Progenitor cell of endocrine pancreas (in vitro differentiated cells): ENCODE data around the gene ZNF593. TPM values are rescaled to one million over a fixed set of nuclear protein-coding genes. Genes with fewer than 3 reads are reported as not detected.

Experiments used
- DNase-seq: peaks from one replicate; pipeline ENCODE4 v3.0.0; 2021; ENCODE audit warnings: low spot score; ENCODE audit not compliant: unreplicated experiment
- H3K27ac Mint-ChIP-seq: 2 replicates; pipeline ENCODE4 v1.8.0; 2021; ENCODE audit warnings: mild to moderate bottlenecking, moderate library complexity, mixed read lengths
- H3K27me3 Mint-ChIP-seq: 2 replicates; pipeline ENCODE4 v1.8.0; 2021; ENCODE audit warnings: mixed read lengths
- H3K36me3 Mint-ChIP-seq: 2 replicates; pipeline ENCODE4 v1.8.0; 2022; ENCODE audit warnings: mixed read lengths; ENCODE audit not compliant: insufficient read depth
- H3K4me1 Mint-ChIP-seq: 2 replicates; pipeline ENCODE4 v1.8.0; 2021; ENCODE audit warnings: low read depth, mixed read lengths
- H3K4me3 Mint-ChIP-seq: 2 replicates; pipeline ENCODE4 v1.8.0; 2021; ENCODE audit warnings: low read depth, mild to moderate bottlenecking, moderate library complexity, mixed read lengths
- H3K9me3 Mint-ChIP-seq: 2 replicates; pipeline ENCODE4 v1.8.0; 2021; ENCODE audit warnings: low read depth, mixed read lengths
- CTCF ChIP-seq: fragments of 200-600 bp; sonication (generic); IDR thresholded peaks from one replicate; pipeline ENCODE4 v1.5.0; 2021; ENCODE audit warnings: antibody characterized with exemption, mild to moderate bottlenecking; ENCODE audit not compliant: unreplicated experiment
- total RNA-seq: library from RNA; stranded (reverse); gene quantifications from 2 replicates; pipeline ENCODE4 v1.2.1, GENCODE V29; 2021

The ZNF593 gene
- total RNA-seq, 1 donor from 2014 or later: 32.1 TPM

GRCh38 chr1:26171084-26172072 lies 1.7 kb downstream of the ZNF593 start, which contains the start of gene ZNF593OS:
Gene ZNF593OS, minus strand, starts transcription at chr1:26171832. Its CDS starts 171 bp downstream, at chr1:26171661.
- Mint-ChIP-seq H3K9me3 (no peaks in the 10 kb centered on the region), H3K4me3 (peak within 1 kb of the TSS; percentile 87), H3K27ac (peak within 1 kb of the TSS; percentile 29), H3K4me1 (peaks cover 4% of the 10 kb centered on the region), H3K36me3 (no peaks in the 10 kb centered on the region), H3K27me3 (peaks cover 4% of the 10 kb centered on the region)
- DNase-seq: no peak
- no peak for TF ChIP-seq CTCF

DNA sequence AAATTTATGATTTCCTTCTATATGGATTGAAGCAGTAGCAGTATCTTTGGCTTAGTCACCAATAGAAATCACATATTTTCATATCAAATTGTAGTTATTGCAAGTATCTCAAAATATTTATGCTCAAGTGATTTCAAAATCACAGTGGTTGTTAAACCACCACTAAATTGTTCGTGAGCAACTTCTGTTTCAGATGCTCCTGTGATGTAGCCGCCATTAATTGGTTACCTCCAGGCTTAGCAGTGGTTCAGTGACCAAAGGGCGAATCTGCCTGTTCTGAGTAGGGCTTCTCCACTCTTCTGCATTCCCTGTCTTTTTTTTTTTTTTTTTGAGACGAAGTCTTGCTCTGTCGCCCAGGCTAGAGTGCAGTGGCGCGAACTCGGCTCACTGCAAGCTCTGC lies 5.6 kb downstream of the ZNF593 start:
- no peak overlapping the region for H3K4me3 Mint-ChIP-seq
- no peak overlapping the region for H3K27ac Mint-ChIP-seq
- no peak for DNase-seq
- no peaks in the 10 kb centered on the region for H3K36me3 Mint-ChIP-seq
- TF ChIP-seq CTCF: no peak
- peaks cover 10% of the 10 kb centered on the region for H3K4me1 Mint-ChIP-seq
- H3K9me3 Mint-ChIP-seq: no peaks in the 10 kb centered on the region
- H3K27me3 Mint-ChIP-seq: no peaks in the 10 kb centered on the region

DNA sequence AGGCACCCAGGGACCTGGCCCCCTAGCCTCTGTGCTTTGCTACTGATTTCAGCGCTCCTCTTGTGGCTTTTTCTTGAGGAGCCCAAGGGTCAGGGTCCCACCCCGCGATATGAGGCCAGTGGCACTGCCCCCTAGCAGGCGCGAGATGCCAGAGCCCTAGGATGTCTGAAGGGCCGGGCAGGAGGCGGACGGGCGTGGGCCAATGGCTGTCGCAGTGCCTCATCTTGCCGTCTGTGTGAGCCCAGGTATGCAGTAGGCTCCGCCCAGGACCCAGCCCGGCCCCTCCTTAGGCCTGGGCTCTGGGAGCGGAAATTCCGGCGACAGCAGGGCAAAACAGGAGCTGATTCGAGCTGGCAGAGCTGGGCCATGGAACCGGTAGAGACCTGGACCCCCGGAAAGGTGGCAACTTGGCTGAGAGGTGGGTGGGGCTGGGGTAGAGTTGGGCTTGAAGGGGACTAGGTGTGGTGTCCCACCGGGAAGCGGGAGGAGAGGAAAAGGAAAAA lies 7.5 kb downstream of the ZNF593 start, which contains the start of gene CNKSR1:
CNKSR1 (plus strand) TSS at position 310 of the 503 bp plus-strand sequence; CDS start at position 367, 57 bp downstream.
- DNase-seq: peak; percentile 72
- Mint-ChIP-seq H3K4me3 (peak within 1 kb of the TSS; percentile 79), H3K4me1 (peaks cover 8% of the 10 kb centered on the region), H3K36me3 (peaks cover 1% of the 10 kb centered on the region), H3K27me3 (no peaks in the 10 kb centered on the region), H3K9me3 (no peaks in the 10 kb centered on the region), H3K27ac (peak within 1 kb of the TSS; percentile 98)
- TF ChIP-seq CTCF: peak; percentile 51

- Mint-ChIP-seq H3K36me3 (peaks cover 3% of the 10 kb centered on the region), H3K4me1 (peaks cover 8% of the 10 kb centered on the region), H3K27me3 (no peaks in the 10 kb centered on the region), H3K4me3 (no peak overlapping the region), H3K9me3 (no peaks in the 10 kb centered on the region), H3K27ac (no peak overlapping the region)
- no peak for DNase-seq
- no peak for TF ChIP-seq CTCF
Measured at GRCh38 chr1:26180010-26180506, 10.3 kb downstream of the ZNF593 start.
